ENCODE measurements around the gene NLK.
"Not testable (repeated sequence)": the region's sequence is repeated elsewhere in the genome, so short reads cannot be mapped to it uniquely, and the experiment has no call there.

Gene NLK

DNA sequence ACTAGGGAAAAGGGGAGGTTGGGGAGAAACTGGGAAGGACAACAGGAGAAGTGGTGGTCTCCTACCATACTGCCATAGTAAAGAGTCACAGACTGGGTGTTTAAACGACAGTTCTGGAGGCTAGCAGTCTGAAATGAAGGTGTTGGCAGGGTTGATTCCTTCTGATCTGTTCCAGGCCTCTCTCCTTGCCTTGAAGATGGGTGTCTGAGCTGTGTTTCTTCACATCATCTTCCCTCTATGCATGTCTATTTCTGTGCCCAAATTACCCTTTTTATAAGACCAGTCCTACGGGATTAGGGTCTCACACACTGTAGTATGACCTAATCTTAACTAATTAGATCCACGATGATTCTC lies 196.8 kb downstream of the NLK start:
- TF ChIP-seq CTBP1 (IDR thresholded peaks at IDR 0.05; ENCODE audit: borderline replicate concordance) (no peak), ELF4 (IDR thresholded peaks at IDR 0.05) (no peak), L3MBTL2 (conservative IDR thresholded peaks at IDR 0.05) (no peak), FOXM1 (IDR thresholded peaks at IDR 0.05; ENCODE audit: borderline replicate concordance) (no peak), SUZ12 (IDR thresholded peaks at IDR 0.05) (no peak), BHLHE40 (IDR thresholded peaks at IDR 0.05; ENCODE audit: borderline replicate concordance) (no peak), ZNF384 (IDR thresholded peaks at IDR 0.05) (no peak), NFRKB (IDR thresholded peaks at IDR 0.05) (no peak), HDGF (IDR thresholded peaks at IDR 0.05; ENCODE audit: borderline replicate concordance) (no peak), ARNT (IDR thresholded peaks at IDR 0.05) (no peak), TARDBP (IDR thresholded peaks at IDR 0.05) (no peak), FOXK2 (IDR thresholded peaks at IDR 0.05) (no peak)
- TF ChIP-seq, protein P1, sequence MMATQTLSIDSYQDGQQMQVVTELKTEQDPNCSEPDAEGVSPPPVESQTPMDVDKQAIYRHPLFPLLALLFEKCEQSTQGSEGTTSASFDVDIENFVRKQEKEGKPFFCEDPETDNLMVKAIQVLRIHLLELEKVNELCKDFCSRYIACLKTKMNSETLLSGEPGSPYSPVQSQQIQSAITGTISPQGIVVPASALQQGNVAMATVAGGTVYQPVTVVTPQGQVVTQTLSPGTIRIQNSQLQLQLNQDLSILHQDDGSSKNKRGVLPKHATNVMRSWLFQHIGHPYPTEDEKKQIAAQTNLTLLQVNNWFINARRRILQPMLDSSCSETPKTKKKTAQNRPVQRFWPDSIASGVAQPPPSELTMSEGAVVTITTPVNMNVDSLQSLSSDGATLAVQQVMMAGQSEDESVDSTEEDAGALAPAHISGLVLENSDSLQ (IDR thresholded peaks at IDR 0.05): no peak
- ChIA-PET POLR2A (interaction anchor here (0.8 to 1.5 kb wide), 2 partner anchors 9 to 10 kb away, joined by 3 to 8 read pairs; no protein-coding TSS in a partner anchor), CTCF (interaction anchor here (0.6 kb wide), 3 partner anchors 99 to 375 kb away, joined by 3 to 7 read pairs (median 4); partner anchors contain the start of gene RSKR)
- DNase-seq (ENCODE audit: extremely low spot score): no peak

DNA sequence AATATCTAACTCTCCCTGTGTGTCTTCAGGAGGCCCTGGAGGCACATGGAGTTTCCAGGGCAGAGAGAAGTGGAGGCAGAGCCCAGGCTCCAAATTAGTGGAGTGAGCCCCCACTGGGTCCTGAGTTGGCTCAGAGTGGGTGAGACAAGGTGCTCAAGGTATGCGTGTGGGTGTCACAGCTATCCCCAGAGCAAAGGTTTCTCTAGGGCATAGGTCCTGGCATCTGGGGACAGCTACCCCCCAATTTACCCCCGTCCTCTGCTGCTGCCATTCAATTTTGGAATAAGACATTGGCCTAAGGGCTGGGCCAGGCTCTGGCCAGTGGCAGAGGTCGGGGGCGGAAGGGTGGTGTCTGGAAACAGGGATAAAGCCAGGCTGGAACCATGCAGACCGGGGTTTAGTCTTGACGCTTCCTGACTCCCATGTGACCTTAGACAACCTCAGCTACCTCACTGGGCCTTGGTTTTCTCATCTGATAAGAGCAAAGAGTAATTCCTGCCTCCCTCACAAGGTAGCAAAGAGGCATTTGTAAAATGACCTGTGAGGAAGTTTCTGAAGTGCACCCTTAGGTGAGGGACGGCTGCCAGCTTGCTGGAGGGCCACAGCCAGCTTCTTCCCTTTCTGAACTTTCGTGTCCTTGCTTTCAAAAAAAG lies 198.3 kb downstream of the NLK start:
- ChIA-PET CTCF (interaction anchor here (1.0 kb wide), 1 partner anchor 9 kb away, joined by 3 read pairs; no protein-coding TSS in a partner anchor), POLR2A (interaction anchor here (1.5 kb wide), 1 partner anchor 8 kb away, joined by 8 read pairs; no protein-coding TSS in a partner anchor)
- no peak for DNase-seq (ENCODE audit: extremely low spot score)
- TF ChIP-seq NFRKB (IDR thresholded peaks at IDR 0.05): no peak
- TF ChIP-seq FOXM1 (IDR thresholded peaks at IDR 0.05; ENCODE audit: borderline replicate concordance): no peak
- no peak for TF ChIP-seq LEF1 (IDR thresholded peaks at IDR 0.05; ENCODE audit: borderline replicate concordance)
- no peak for TF ChIP-seq SUZ12 (IDR thresholded peaks at IDR 0.05)
- TF ChIP-seq TARDBP (IDR thresholded peaks at IDR 0.05): no peak
- no peak for TF ChIP-seq FOXA1 (IDR thresholded peaks at IDR 0.05)
- no peak for TF ChIP-seq ELF4 (IDR thresholded peaks at IDR 0.05)
- TF ChIP-seq CTBP1 (IDR thresholded peaks at IDR 0.05; ENCODE audit: borderline replicate concordance): no peak
- no peak for TF ChIP-seq L3MBTL2 (conservative IDR thresholded peaks at IDR 0.05)
- no peak for TF ChIP-seq FOXK2 (IDR thresholded peaks at IDR 0.05)
- no peak for TF ChIP-seq BHLHE40 (IDR thresholded peaks at IDR 0.05; ENCODE audit: borderline replicate concordance)
- TF ChIP-seq SP1 (IDR thresholded peaks at IDR 0.05): no peak
- no peak for TF ChIP-seq ZNF384 (IDR thresholded peaks at IDR 0.05)
- no peak for TF ChIP-seq HDGF (IDR thresholded peaks at IDR 0.05; ENCODE audit: borderline replicate concordance)
- TF ChIP-seq, protein P1 (IDR thresholded peaks at IDR 0.05): no peak
- TF ChIP-seq ARNT (IDR thresholded peaks at IDR 0.05): no peak

DNA sequence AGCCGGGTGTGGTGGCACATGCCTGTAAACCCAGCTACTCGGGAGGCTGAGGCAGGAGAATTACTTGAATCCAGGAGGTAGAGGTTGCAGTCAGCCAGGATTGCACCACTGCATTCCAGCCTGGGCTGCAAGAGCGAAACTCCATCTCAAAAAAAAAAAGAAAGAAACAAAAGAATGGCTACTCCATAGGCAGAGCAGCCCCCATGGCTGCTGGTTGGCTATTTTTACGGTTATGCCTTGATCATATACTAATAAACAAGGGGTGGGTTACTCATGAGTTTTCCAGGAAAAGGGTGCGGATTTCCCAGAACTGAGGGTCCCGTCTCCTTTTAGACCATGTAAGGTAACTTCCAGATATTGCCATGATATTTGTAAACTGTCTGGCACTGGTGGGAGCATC lies 200.3 kb downstream of the NLK start:
- POLR2A ChIA-PET: no interaction called here
- no peak for DNase-seq (ENCODE audit: extremely low spot score)
- TF ChIP-seq L3MBTL2 (conservative IDR thresholded peaks at IDR 0.05): no peak
- CTCF ChIA-PET: no interaction called here

DNA sequence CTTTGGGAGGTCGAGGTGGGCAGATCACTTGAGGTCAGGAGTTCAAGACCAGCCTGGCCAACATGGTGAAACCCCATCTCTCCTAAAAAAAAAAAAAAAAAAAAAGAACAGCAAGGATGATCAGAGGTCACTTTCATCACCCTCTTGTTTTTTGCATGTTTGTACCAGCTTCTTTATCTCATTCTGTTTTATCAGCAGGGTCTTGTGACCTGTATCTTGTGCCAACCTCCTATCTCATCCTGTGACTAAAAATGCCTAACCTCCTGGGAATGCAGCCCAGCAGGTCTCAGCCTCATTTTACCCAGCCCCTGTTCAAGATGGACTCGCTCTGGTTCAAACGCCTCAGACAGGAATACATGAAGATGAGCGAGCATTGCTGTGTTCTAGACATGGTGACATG lies 200.8 kb downstream of the NLK start:
- POLR2A ChIA-PET; CTCF ChIA-PET; DNase-seq (ENCODE audit: extremely low spot score): not testable (repeated sequence)

DNA sequence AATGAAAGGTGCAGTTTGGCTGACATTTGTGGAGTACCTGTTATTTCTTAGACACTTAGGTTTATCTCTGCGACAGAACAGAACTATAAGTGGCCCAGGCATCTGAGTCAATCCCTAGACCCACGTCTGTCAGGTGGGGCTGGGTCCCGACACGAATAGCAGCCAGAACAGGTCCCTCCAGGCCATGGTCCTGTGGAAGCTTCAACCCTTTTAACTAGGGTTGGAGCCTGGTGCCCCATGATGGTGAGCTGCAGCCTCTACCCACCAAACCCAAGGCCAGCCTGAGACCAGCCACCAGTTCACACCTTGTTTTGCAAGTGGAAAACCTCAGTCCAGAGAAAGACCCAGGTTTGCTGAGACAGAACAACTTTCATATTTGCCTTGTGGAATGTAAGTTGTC lies 202.0 kb downstream of the NLK start:
- ChIA-PET POLR2A (no interaction called here), CTCF (no interaction called here)
- no peak for DNase-seq (ENCODE audit: extremely low spot score)
- no peak for TF ChIP-seq NFRKB (IDR thresholded peaks at IDR 0.05)
- TF ChIP-seq ARNT (IDR thresholded peaks at IDR 0.05): no peak
- TF ChIP-seq FOXK2 (IDR thresholded peaks at IDR 0.05): no peak
- no peak for TF ChIP-seq BHLHE40 (IDR thresholded peaks at IDR 0.05; ENCODE audit: borderline replicate concordance)

Data from HEK293T (cell line).